K562 (cell line): Measurements from ENCODE around the gene SRL. TPM values are rescaled to one million over a fixed set of nuclear protein-coding genes. Genes with fewer than 3 reads are reported as not detected.

Experiments
- ATAC-seq: fragments of 200-7000 bp; cut with Tn5 transposase; 3 replicates; pipeline ENCODE4 v1.9.1; 2020; ENCODE audit warnings: moderate library complexity
- BruUV-seq: library from RNA; stranded (reverse); fragments of 400-500 nt; replicated peaks from 2 replicates; lab custom pipeline; 2021; lab: Mats Ljungman, UMichigan
- CTCF ChIA-PET: fragments of 300-600 bp; formaldehyde crosslinking; extraction: SDS; loops from one replicate; lab custom pipeline; 2021; ENCODE audit warnings: low intra/inter-chr PET ratio; lab: Yijun Ruan, JAX
- POLR2A ChIA-PET: fragments of 300-600, 350-650 bp; sonication (Branson Sonifier 250); formaldehyde crosslinking; extraction: SDS; loops from one replicate; lab custom pipeline; 2021; ENCODE audit warnings: antibody characterized with exemption, inconsistent platforms; lab: Yijun Ruan, JAX
- DNase-seq, 4 experiments: peaks; one replicate each; pipeline versions ENCODE4 v3.0.0 to v3.0.0-alpha.2; 2011 to 2018; ENCODE audit warnings: low spot score in 3 of 4, mixed read lengths in 3 of 4; ENCODE audit errors: extremely low read depth in 1 of 4
- FAIRE-seq: peaks from 2 replicates; lab custom pipeline; 2011; peaks lifted over from hg19 to GRCh38; lab: Jason Lieb, UNC
- H2AFZ ChIP-seq: 2 replicates; pipeline ENCODE4 v1.6.0; 2011; ENCODE audit warnings: low read depth, low read length, control low read depth, inconsistent platforms
- H3K27ac ChIP-seq: fragments of 200-600 bp; 3 replicates; pipeline ENCODE4 v1.8.0; 2011; ENCODE audit warnings: low read depth, mild to moderate bottlenecking, control low read depth, inconsistent platforms, low read length, moderate library complexity, mixed read lengths; ENCODE audit errors: extremely low read depth
- H3K27me3 ChIP-seq, 2 experiments: fragments of 300-600 bp in 1 of 2; 2 replicates in 1 of 2; 3 replicates in 1 of 2; pipeline versions ENCODE4 v1.6.0 to v1.8.0; 2011; ENCODE audit warnings: inconsistent platforms in 2 of 2, low read length in 2 of 2, mild to moderate bottlenecking in 1 of 2, mixed read lengths in 1 of 2, moderate library complexity in 1 of 2; ENCODE audit not compliant: control insufficient read depth in 2 of 2, insufficient read depth in 2 of 2
- H3K36me3 ChIP-seq: fragments of 300-600 bp; 3 replicates; pipeline ENCODE4 v1.8.0; 2011; ENCODE audit warnings: mild to moderate bottlenecking, low read length, inconsistent platforms; ENCODE audit not compliant: control insufficient read depth, insufficient read depth
- H3K4me1 ChIP-seq, 2 experiments: fragments of 200-600 bp in 1 of 2; replicated peaks in 1 of 2; 2 replicates in 1 of 2; 3 replicates in 1 of 2; pipeline versions ENCODE4 v1.5.1 to v1.8.0; 2011; ENCODE audit warnings: inconsistent platforms in 2 of 2, low read length in 2 of 2, mild to moderate bottlenecking in 1 of 2, mixed read lengths in 1 of 2, moderate library complexity in 1 of 2; ENCODE audit not compliant: control insufficient read depth in 2 of 2, insufficient read depth in 2 of 2
- H3K4me2 ChIP-seq: 2 replicates; pipeline ENCODE4 v1.6.1; 2011; ENCODE audit warnings: low read length, control low read depth, inconsistent platforms, mixed read lengths; ENCODE audit not compliant: insufficient read depth
- H3K4me3 ChIP-seq: fragments of 200-600 bp; sonication (generic), shearing (Covaris generic); 2 replicates; pipeline ENCODE4 v1.5.1; 2016; ENCODE audit warnings: control low read depth, inconsistent platforms
- H3K79me2 ChIP-seq: fragments of 200-600 bp; 3 replicates; pipeline ENCODE4 v1.8.0; 2011; ENCODE audit warnings: low read length, inconsistent platforms; ENCODE audit not compliant: control insufficient read depth, insufficient read depth
- H3K9ac ChIP-seq, 2 experiments: 2 replicates each; pipeline versions ENCODE4 v1.6.0 to v1.6.1; 2011; ENCODE audit warnings: low read depth in 2 of 2, low read length in 2 of 2, control low read depth in 1 of 2, inconsistent platforms in 1 of 2, mild to moderate bottlenecking in 1 of 2, mixed read lengths in 1 of 2; ENCODE audit not compliant: insufficient read depth in 1 of 2
- H3K9me1 ChIP-seq: one replicate; pipeline ENCODE4 v1.6.0; 2011; ENCODE audit warnings: inconsistent platforms, mild to moderate bottlenecking, low read length, moderate library complexity; ENCODE audit not compliant: control insufficient read depth, insufficient read depth
- H3K9me3 ChIP-seq: replicated peaks from 2 replicates; pipeline ENCODE4 v1.5.1; 2011; ENCODE audit warnings: low read depth, low read length, inconsistent platforms; ENCODE audit not compliant: control insufficient read depth, insufficient read depth
- H4K20me1 ChIP-seq: replicated peaks from 2 replicates; pipeline ENCODE4 v1.6.1; 2011; ENCODE audit warnings: low read length, inconsistent platforms, mixed read lengths; ENCODE audit not compliant: control insufficient read depth, insufficient read depth
- ESRRB ChIP-seq: fragments of 250-450 bp; sonication (Bioruptor Pico); IDR thresholded peaks from 2 replicates; pipeline ENCODE4 v1.5.0; 2020; ENCODE audit warnings: mild to moderate bottlenecking, moderate library complexity, borderline replicate concordance
- WGBS: fragments of 100-300 bp; shearing (Covaris generic); methylation state at CpG from one replicate; pipeline ENCODE4 v1.1.6; 2016; ENCODE audit warnings: low coverage, mixed read lengths; ENCODE audit not compliant: insufficient coverage; ENCODE audit errors: missing lambda C conversion rate; 5-methylcytosine and 5-hydroxymethylcytosine counted together
- in situ Hi-C: fragments of 300-500 bp; cut with MboI; formaldehyde crosslinking; loops from 4 replicates; pipeline ENCODE4 v1.15.0; 2018; ENCODE audit warnings: inconsistent platforms, mixed read lengths
- intact Hi-C: fragments of 100-400 bp; cut with micrococcal nuclease; formaldehyde crosslinking; loops from 2 replicates; pipeline ENCODE4 v1.14.2; 2022
- polyA plus RNA-seq, 8 experiments: library from polyadenylated mRNA; depleted of rRNA in 4 of 8; stranded (reverse) in 5 of 8; unstranded in 3 of 8; fragments of >200 nt; fragmentation: Nextera tagmentation in 2 of 8; fragmentation: Illumina TruSeq in 1 of 8; extraction: Ambion mirVana in 2 of 8; extraction: Trizol in 1 of 8; gene quantifications; 2 replicates each; pipeline versions ENCODE4 v1.2.1 to v1.2.3, GENCODE V29; 2011 to 2014; ENCODE audit warnings: inconsistent platforms in 1 of 8, missing spikeins in 1 of 8
- total RNA-seq, 7 experiments: library from RNA; depleted of rRNA in 6 of 7; stranded (reverse); fragments of >200 nt in 6 of 7; fragmentation: Illumina TruSeq in 2 of 7; extraction: Trizol in 2 of 7; gene quantifications; 2 replicates each; pipeline versions ENCODE4 v1.2.1 to v1.2.3, GENCODE V29; 2011 to 2021; ENCODE audit warnings: low replicate concordance in 1 of 7
- TF ChIP-seq, protein P1 (sequence below): fragments of 450-650 bp; IDR thresholded peaks from 2 replicates; pipeline ENCODE4 v1.6.1; 2018; ENCODE audit not compliant: partially characterized antibody

Gene SRL
- total and polyA plus RNA-seq, 9 of the 15 experiments (the other 6 are each of a cell fraction or from before 2014, with no cell fraction given), result 0.01 TPM; not detected in 8

- ATAC-seq, result no peak
- CTCF ChIA-PET, result no interaction called here
- no peaks in the 10 kb centered on the region; the same call in 1 of the 2 replicates for H4K20me1 ChIP-seq
- TF ChIP-seq ESRRB, result no peak
- TF ChIP-seq, protein P1, sequence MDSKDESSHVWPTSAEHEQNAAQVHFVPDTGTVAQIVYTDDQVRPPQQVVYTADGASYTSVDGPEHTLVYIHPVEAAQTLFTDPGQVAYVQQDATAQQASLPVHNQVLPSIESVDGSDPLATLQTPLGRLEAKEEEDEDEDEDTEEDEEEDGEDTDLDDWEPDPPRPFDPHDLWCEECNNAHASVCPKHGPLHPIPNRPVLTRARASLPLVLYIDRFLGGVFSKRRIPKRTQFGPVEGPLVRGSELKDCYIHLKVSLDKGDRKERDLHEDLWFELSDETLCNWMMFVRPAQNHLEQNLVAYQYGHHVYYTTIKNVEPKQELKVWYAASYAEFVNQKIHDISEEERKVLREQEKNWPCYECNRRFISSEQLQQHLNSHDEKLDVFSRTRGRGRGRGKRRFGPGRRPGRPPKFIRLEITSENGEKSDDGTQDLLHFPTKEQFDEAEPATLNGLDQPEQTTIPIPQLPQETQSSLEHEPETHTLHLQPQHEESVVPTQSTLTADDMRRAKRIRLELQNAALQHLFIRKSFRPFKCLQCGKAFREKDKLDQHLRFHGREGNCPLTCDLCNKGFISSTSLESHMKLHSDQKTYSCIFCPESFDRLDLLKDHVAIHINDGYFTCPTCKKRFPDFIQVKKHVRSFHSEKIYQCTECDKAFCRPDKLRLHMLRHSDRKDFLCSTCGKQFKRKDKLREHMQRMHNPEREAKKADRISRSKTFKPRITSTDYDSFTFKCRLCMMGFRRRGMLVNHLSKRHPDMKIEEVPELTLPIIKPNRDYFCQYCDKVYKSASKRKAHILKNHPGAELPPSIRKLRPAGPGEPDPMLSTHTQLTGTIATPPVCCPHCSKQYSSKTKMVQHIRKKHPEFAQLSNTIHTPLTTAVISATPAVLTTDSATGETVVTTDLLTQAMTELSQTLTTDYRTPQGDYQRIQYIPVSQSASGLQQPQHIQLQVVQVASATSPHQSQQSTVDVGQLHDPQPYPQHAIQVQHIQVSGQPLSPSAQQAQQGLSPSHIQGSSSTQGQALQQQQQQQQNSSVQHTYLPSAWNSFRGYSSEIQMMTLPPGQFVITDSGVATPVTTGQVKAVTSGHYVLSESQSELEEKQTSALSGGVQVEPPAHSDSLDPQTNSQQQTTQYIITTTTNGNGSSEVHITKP, result peak; percentile 70
- TF ChIP-seq, all 486 proteins: peak for 1
- Histone ChIP-seq H3K27me3 (no peaks in the 10 kb centered on the region), H2AFZ (no peak overlapping the region), H3K79me2 (peaks cover 10% of the 10 kb centered on the region; the same call in 2 of the 3 replicates), H3K4me1 (peaks cover 0 to 38% of the 10 kb centered on the region in 2 experiments; a peak in 2 of 5 replicates), H3K4me2 (no peak overlapping the region), H3K9me3 (no peaks in the 10 kb centered on the region), H3K27ac (no peak overlapping the region), H3K36me3 (peaks cover 61% of the 10 kb centered on the region; the same call in 2 of the 3 replicates), H3K9ac (peak overlapping the region in 1 of 2 experiments; percentile 76; a peak in 2 of 4 replicates), H3K4me3 (no peak overlapping the region), H3K9me1 (no peaks in the 10 kb centered on the region)
- no peak for DNase-seq
- BruUV-seq, result no TSS peak
- intact Hi-C loops, result no loop called here
- POLR2A ChIA-PET, result interaction anchor here (0.5 to 1.0 kb wide), 4 partner anchors 55 to 1088 kb away, joined by 3 to 5 read pairs (median 4); no protein-coding TSS in a partner anchor
- WGBS, result 82% methylated on average over 14 of the region's 34 CpGs
- FAIRE-seq, result no peak
- in situ Hi-C loops, result no loop called here
Observed at GRCh38 chr16:4257646-4258556, 16.0 kb upstream of the SRL start.
